GM23248 (cell line): Measurements from ENCODE around the gene B3GNT5. TPM values are rescaled to one million over a fixed set of nuclear protein-coding genes. Genes with fewer than 3 reads are reported as not detected.

Experiments used
- DNase-seq: peaks from one replicate; pipeline ENCODE4 v3.0.0-alpha.2; 2015
- H2AFZ ChIP-seq: fragments of 200-600 bp; sonication (generic); 2 replicates; pipeline ENCODE4 v1.6.1; 2016; ENCODE audit warnings: antibody characterized with exemption
- H3F3A ChIP-seq: fragments of 200-600 bp; sonication (generic); 2 replicates; pipeline ENCODE4 v1.6.1; 2016; ENCODE audit warnings: mild to moderate bottlenecking, antibody characterized with exemption, mixed run types; ENCODE audit not compliant: insufficient read depth
- H3K27ac ChIP-seq: fragments of 200-600 bp; sonication (generic); 2 replicates; pipeline ENCODE4 v1.5.1; 2016; ENCODE audit warnings: mild to moderate bottlenecking
- H3K27me3 ChIP-seq: fragments of 200-600 bp; sonication (generic); replicated peaks from 2 replicates; pipeline ENCODE4 v1.6.1; 2016; ENCODE audit warnings: mild to moderate bottlenecking; ENCODE audit not compliant: insufficient read depth
- H3K36me3 ChIP-seq: fragments of 200-600 bp; sonication (generic); 2 replicates; pipeline ENCODE4 v1.6.1; 2016; ENCODE audit warnings: low read depth, mild to moderate bottlenecking
- H3K4me1 ChIP-seq: fragments of 200-600 bp; sonication (generic); 2 replicates; pipeline ENCODE4 v1.6.1; 2016; ENCODE audit warnings: mild to moderate bottlenecking; ENCODE audit not compliant: insufficient read depth
- H3K4me2 ChIP-seq: fragments of 200-600 bp; sonication (generic); one replicate; pipeline ENCODE4 v1.6.1; 2016; ENCODE audit warnings: mild to moderate bottlenecking; ENCODE audit not compliant: unreplicated experiment
- H3K4me3 ChIP-seq: fragments of 200-600 bp; sonication (generic); 2 replicates; pipeline ENCODE4 v1.5.1; 2016; ENCODE audit warnings: mild to moderate bottlenecking
- H3K79me2 ChIP-seq: fragments of 200-600 bp; sonication (generic); 2 replicates; pipeline ENCODE4 v1.6.1; 2016; ENCODE audit warnings: mild to moderate bottlenecking; ENCODE audit not compliant: insufficient read depth
- H3K9ac ChIP-seq: fragments of 200-600 bp; sonication (generic); 2 replicates; pipeline ENCODE4 v1.6.1; 2016; ENCODE audit warnings: mild to moderate bottlenecking
- H3K9me2 ChIP-seq: fragments of 200-600 bp; sonication (generic); 2 replicates; pipeline ENCODE4 v1.6.1; 2016; ENCODE audit warnings: mixed run types, mild to moderate bottlenecking, moderate library complexity; ENCODE audit not compliant: insufficient read depth
- H3K9me3 ChIP-seq: fragments of 200-600 bp; sonication (generic); one replicate; pipeline ENCODE4 v1.6.1; 2017; ENCODE audit warnings: low read depth
- H4K20me1 ChIP-seq: fragments of 200-600 bp; sonication (generic); 2 replicates; pipeline ENCODE4 v1.6.0; 2016; ENCODE audit not compliant: insufficient read depth
- EZH2 ChIP-seq: fragments of 200-600 bp; sonication (generic); IDR thresholded peaks from 2 replicates; pipeline ENCODE4 v1.6.1; 2018; ENCODE audit warnings: antibody characterized with exemption, mild to moderate bottlenecking; ENCODE audit not compliant: insufficient read depth, poor library complexity, severe bottlenecking
- EZH2phosphoT487 ChIP-seq: fragments of 200-600 bp; sonication (generic); IDR thresholded peaks from 2 replicates; pipeline ENCODE4 v1.6.1; 2018; ENCODE audit warnings: antibody characterized with exemption, moderate library complexity, mild to moderate bottlenecking, low read depth; ENCODE audit not compliant: insufficient read depth
- WGBS, 2 experiments: methylation state at CpG; one replicate each; pipeline ENCODE4 v1.1.6; 2015 to 2017; ENCODE audit warnings: low lambda C conversion rate in 2 of 2, low coverage in 1 of 2; ENCODE audit errors: missing lambda C conversion rate in 2 of 2; 5-methylcytosine and 5-hydroxymethylcytosine counted together
- in situ Hi-C: fragments of 300-500 bp; cut with MboI; formaldehyde crosslinking; loops from 2 replicates; pipeline ENCODE4 v1.15.0; 2020
- polyA plus RNA-seq: library from polyadenylated mRNA; unstranded; fragments of >200 nt; fragmentation: Nextera tagmentation; extraction: Ambion mirVana; gene quantifications from 2 replicates; pipeline ENCODE4 v1.2.1, GENCODE V29; 2016
- total RNA-seq: library from RNA; depleted of rRNA; stranded (reverse); fragments of >200 nt; shearing (Covaris generic); gene quantifications from 2 replicates; pipeline ENCODE4 v1.2.3, GENCODE V29; 2014

B3GNT5 gene
- total and polyA plus RNA-seq, 2 experiments from 2014 or later: 1.3 to 1.8 TPM

GRCh38 chr3:183298701-183299153 lies 45.7 kb downstream of the B3GNT5 start:
- in situ Hi-C loops: no loop called here
- H3K79me2 ChIP-seq: no peaks in the 10 kb centered on the region
- TF ChIP-seq EZH2phosphoT487 (no peak), EZH2 (no peak)
- H3K27me3 ChIP-seq: no peaks in the 10 kb centered on the region
- no peaks in the 10 kb centered on the region for H3K36me3 ChIP-seq
- no peaks in the 10 kb centered on the region for H4K20me1 ChIP-seq
- no peak overlapping the region for H3K9ac ChIP-seq
- 0 out of 2 replicates have a peak, but pooled peaks cover 7% of the 10 kb centered on the region for H3F3A ChIP-seq
- no peaks in the 10 kb centered on the region for H3K9me3 ChIP-seq
- peaks cover 18% of the 10 kb centered on the region for H3K4me1 ChIP-seq
- 1 to 6% methylated on average over 5 of the region's 5 CpGs for WGBS, 2 experiments
- H3K9me2 ChIP-seq: no peaks in the 10 kb centered on the region
- H3K4me2 ChIP-seq: peak overlapping the region; percentile 56
- H2AFZ ChIP-seq: peak overlapping the region; percentile 22; the same call in 1 of the 2 replicates
- DNase-seq: peak; percentile 95
- H3K27ac ChIP-seq: peak overlapping the region; percentile 15; the same call in 1 of the 2 replicates
- no peak overlapping the region for H3K4me3 ChIP-seq

GRCh38 chr3:183299976-183300375 lies 46.9 kb downstream of the B3GNT5 start:
- no peaks in the 10 kb centered on the region for H3K9me3 ChIP-seq
- no peaks in the 10 kb centered on the region for H3K79me2 ChIP-seq
- no peaks in the 10 kb centered on the region for H4K20me1 ChIP-seq
- H3K27ac ChIP-seq: no peak overlapping the region
- H3F3A ChIP-seq: 0 out of 2 replicates have a peak, but pooled peaks cover 7% of the 10 kb centered on the region
- in situ Hi-C loops: no loop called here
- no peak overlapping the region for H2AFZ ChIP-seq
- no peak overlapping the region for H3K4me2 ChIP-seq
- WGBS, 2 experiments: 94 to 96% methylated on average over 4 of the region's 4 CpGs
- no peaks in the 10 kb centered on the region for H3K36me3 ChIP-seq
- peaks cover 16% of the 10 kb centered on the region for H3K4me1 ChIP-seq
- no peaks in the 10 kb centered on the region for H3K27me3 ChIP-seq
- H3K9ac ChIP-seq: no peak overlapping the region
- TF ChIP-seq EZH2phosphoT487 (no peak), EZH2 (no peak)
- DNase-seq: no peak
- H3K9me2 ChIP-seq: no peaks in the 10 kb centered on the region
- H3K4me3 ChIP-seq: no peak overlapping the region

GRCh38 chr3:183300996-183301562 lies 48.0 kb downstream of the B3GNT5 start:
- H3K9ac ChIP-seq: no peak overlapping the region
- H4K20me1 ChIP-seq: no peaks in the 10 kb centered on the region
- H3K27ac ChIP-seq: no peak overlapping the region
- no peaks in the 10 kb centered on the region for H3K79me2 ChIP-seq
- TF ChIP-seq EZH2phosphoT487 (no peak), EZH2 (no peak)
- peaks cover 11% of the 10 kb centered on the region for H3K4me1 ChIP-seq
- WGBS, 2 experiments: 87 to 88% methylated on average over 6 of the region's 6 CpGs
- no peaks in the 10 kb centered on the region for H3K9me2 ChIP-seq
- no peak overlapping the region for H2AFZ ChIP-seq
- in situ Hi-C loops: no loop called here
- H3K4me2 ChIP-seq: no peak overlapping the region
- no peaks in the 10 kb centered on the region for H3K27me3 ChIP-seq
- H3K36me3 ChIP-seq: no peaks in the 10 kb centered on the region
- DNase-seq: peak; percentile 25
- no peak overlapping the region for H3K4me3 ChIP-seq
- no peaks in the 10 kb centered on the region for H3K9me3 ChIP-seq
- 0 out of 2 replicates have a peak, but pooled peaks cover 7% of the 10 kb centered on the region for H3F3A ChIP-seq

- H4K20me1 ChIP-seq: no peaks in the 10 kb centered on the region
- H3K4me2 ChIP-seq: no peak overlapping the region
- H3K4me3 ChIP-seq: no peak overlapping the region
- no peak for DNase-seq
- peaks cover 16% of the 10 kb centered on the region for H3K4me1 ChIP-seq
- TF ChIP-seq EZH2: no peak
- TF ChIP-seq EZH2phosphoT487: no peak
- H3F3A ChIP-seq: 0 out of 2 replicates have a peak, but pooled peaks cover 7% of the 10 kb centered on the region
- H3K9me2 ChIP-seq: no peaks in the 10 kb centered on the region
- H3K36me3 ChIP-seq: no peaks in the 10 kb centered on the region
- H3K9me3 ChIP-seq: no peaks in the 10 kb centered on the region
- H3K79me2 ChIP-seq: no peaks in the 10 kb centered on the region
- 86 to 87% methylated on average over 8 of the region's 8 CpGs for WGBS, 2 experiments
- H2AFZ ChIP-seq: no peak overlapping the region
- no peak overlapping the region for H3K9ac ChIP-seq
- H3K27ac ChIP-seq: no peak overlapping the region
- in situ Hi-C loops: no loop called here
- no peaks in the 10 kb centered on the region for H3K27me3 ChIP-seq
Observed at GRCh38 chr3:183301937-183302580, 49.0 kb downstream of the B3GNT5 start.
